Measurements from ENCODE around the gene AGPAT3.

The AGPAT3 gene

DNA sequence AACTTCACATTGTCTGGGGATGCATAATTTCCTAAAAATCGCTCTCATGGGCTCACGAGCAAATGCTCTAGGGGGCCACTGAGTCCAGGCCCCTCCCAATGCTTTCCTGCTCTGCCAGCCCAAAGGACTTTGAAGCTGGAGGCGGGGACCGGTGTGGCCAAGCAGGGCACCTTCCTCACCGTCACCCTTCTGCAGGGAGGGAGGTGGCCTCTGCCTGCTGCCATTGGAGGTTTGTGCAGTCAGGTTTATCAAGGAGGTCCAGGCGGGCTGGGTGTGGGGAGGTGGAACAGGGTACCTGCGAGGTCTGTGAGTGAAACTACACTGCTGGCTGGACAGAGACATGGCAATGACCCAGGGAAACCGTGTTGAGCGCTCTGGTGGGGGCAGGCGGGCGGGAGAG, 89.0 kb downstream of the AGPAT3 start:
- no peak for DNase-seq (ENCODE audit: low read depth in 3 of 3)

- no peak for DNase-seq (ENCODE audit: low read depth in 3 of 3)
Observed at GRCh38 chr21:43954896-43955295, 89.9 kb downstream of the AGPAT3 start.

DNA sequence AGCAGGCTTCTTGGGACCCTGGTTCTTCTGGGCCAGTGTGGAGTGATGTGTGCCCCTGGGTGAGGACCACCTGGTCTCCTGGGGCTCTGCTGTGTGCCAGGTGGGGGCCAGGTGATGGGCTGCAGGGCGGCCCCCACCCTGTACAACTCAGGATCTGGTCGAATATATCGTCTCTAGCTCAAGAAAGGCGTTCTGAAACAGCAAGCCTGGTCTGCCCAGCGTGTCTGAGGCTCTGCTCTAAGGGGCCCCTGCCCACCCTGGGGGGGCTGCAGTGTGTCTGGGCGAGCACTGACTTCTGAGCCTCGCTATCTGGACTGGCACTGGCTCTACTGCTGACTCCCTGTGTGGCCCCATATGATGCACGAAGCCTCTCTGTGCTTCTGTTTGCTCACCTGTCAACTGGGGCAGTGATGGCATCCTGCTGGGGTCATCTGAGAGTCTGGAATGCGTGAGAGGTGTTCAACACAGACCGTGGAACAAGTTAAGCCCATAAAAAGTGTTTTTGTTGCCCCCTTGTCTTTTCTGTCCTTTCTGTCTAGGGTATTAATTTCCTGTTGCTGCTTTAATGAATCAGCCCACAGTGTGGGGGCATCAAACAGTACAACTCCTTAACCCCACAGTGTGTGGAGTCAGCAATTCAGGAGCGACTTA, 91.1 kb downstream of the AGPAT3 start:
- DNase-seq (ENCODE audit: low read depth in 3 of 3) = no peak

GRCh38 chr21:43956670-43957035, 91.6 kb downstream of the AGPAT3 start:
- no peak for DNase-seq (ENCODE audit: low read depth in 3 of 3)

DNA sequence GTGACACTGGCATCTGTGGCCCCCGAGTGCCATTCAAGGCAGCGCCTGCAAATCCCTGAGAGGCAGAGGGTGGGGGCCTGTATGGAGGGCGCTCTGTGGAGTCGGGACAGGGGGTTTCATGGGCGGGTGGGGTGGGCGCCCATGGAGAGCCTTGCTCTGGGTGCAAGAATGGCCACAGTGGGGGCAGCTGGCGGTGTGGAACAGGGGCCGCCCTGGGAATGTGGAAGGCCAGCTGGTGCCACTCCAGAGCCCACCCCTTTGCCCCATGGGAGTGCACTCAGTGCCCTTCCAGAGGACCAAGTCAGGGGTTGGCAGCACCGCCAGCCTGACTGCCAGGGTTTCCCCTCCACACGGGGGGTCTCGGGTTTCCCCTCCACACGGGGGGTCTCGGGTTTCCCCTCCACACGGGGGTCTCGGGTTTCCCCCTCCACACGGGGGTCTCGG, 92.1 kb downstream of the AGPAT3 start:
- no peak for DNase-seq (ENCODE audit: low read depth in 3 of 3)

DNA sequence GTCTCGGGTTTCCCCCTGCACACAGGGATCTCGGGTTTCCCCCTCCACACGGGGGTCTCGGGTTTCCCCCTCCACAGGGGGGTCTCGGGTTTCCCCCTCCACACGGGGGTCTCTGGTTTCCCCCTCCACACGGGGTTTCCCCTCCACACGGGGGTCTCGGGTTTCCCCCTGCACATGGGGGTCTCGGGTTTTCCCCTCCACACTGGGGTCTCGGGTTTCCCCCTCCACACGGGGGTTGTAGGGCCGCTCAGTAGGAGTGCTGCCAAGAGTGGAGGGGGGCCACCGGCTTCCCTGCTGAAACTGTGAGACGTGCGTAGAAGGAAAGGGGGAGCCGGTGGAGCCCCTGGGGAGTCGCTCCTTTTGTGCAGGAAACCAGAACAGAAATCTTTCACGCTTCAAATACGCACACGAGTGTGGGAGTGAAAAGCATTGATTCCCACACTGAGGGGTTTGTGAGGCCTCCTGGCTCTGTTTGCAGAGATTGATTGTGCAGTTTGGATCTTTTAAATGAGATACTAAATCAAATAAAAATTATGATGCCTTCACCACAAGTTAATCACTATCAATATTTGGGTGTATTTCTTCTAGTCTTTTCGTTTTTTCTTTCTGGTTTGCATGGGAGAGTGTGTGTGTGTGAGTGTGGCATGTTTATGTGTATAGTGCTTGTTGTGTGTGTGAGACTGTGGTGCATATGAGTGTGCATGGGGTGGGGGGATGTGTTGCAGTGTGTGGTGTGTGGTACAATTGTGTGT, 92.8 kb downstream of the AGPAT3 start:
- DNase-seq (ENCODE audit: low read depth in 3 of 3) = no peak

- DNase-seq (ENCODE audit: low read depth in 3 of 3) = no peak
Observed at GRCh38 chr21:43958364-43959158, 93.5 kb downstream of the AGPAT3 start.

DNA sequence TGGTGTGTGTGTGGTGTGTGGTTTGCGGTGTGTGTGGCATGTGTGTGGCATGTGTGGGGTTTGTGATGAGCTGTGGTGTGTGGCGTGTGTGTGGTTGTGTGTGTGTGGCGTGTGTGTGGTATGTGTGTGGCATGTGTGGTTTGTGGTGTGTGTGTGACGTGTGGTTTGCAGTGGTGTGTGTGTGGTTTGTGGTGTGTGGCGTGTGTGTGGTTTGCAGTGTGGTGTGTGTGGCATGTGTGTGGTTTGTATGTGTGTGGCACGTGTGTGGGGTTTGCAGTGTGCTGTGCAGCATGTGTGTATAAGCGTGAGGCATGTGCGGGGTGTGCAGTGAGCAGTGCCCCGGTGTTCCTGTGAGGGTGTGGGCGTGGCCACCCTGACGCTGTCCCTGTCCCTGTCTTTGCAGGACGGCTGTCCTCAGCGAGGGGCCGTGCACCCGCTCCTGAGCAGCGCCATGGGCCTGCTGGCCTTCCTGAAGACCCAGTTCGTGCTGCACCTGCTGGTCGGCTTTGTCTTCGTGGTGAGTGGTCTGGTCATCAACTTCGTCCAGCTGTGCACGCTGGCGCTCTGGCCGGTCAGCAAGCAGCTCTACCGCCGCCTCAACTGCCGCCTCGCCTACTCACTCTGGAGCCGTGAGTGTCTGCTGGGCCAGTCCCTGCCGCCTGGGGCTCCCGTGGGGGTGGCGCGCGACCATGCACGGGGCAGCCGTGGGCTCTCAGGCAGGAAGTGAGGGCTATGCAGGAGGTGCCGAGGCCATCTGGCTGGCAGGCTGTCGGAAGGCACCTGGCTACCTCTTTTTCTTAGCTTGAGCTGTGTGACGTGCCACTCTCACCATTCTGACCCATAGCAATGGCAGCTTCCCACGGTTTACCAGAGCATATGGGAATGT, 94.5 kb downstream of the AGPAT3 start:
- DNase-seq (ENCODE audit: low read depth in 3 of 3) = no peak

DNA sequence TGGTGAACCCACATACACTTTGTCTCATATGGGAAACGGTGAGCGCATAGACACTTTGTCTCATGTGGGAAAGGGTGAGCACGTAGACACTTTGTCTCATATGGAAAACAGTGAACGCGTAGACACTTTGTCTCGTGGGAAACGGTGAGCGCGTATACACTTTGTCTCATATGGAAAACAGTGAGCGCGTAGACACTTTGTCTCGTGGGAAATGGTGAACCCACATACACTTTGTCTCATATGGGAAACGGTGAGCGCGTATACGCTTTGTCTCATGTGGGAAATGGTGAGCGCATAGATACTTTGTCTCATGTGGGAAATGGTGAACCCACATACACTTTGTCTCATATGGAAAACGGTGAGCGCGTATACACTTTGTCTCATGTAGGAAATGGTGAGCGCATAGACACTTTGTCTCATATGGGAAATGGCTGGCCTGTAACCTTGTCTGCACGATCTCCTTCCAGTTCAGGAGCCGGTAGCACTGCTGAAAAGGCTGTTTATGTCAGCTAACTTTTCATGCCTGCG, 96.4 kb downstream of the AGPAT3 start:
- DNase-seq (ENCODE audit: low read depth in 3 of 3) = no peak

- no peak for DNase-seq (ENCODE audit: low read depth in 3 of 3)
Observed at GRCh38 chr21:43965911-43966585, 101.0 kb downstream of the AGPAT3 start.

DNA sequence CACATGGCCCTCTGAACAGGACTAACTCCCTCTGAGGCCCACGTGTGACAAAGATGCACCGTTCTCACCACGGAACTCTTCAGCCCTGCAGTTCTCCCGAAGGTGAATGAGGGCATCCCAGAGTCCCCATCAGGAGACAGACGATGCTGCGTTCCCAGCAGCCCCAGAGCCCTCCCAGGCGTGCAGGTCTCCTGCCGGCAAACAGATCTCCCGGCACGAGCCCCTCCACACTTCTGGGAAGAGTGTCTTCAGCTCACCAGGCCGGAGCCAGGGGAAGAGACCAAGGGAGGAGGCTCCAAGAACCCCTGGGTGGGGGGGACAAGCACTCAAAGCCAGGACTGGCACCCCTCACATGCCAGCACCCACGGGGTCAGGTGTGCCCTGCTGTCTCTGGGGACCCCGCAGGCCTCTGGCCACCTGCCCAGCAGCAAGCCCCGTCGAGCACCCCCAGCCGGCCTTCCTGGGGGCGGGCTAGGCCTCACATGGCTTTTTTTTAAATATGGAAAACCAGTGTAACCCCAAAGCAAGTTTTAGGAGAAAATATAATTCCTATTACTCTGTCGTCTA, 102.0 kb downstream of the AGPAT3 start:
- DNase-seq (ENCODE audit: low read depth in 3 of 3) = no peak

DNA sequence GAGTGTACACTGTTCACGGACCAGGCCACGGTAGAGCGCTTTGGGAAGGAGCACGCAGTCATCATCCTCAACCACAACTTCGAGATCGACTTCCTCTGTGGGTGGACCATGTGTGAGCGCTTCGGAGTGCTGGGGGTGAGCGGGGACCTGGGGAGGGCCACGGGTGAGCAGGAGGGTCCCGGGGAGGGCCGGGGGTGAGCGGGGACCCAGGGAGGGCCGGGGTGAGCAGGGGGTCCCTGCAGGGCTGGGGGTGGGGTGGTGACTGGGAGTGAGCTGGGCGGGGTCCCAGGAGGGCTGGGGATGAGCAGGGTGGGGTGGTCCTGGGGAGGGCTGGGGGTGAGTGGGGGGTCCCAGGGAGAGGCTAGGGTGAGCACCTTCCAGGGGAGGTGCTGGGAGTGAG, 103.0 kb downstream of the AGPAT3 start:
- no peak for DNase-seq (ENCODE audit: low read depth in 3 of 3)

- no peak for DNase-seq (ENCODE audit: low read depth in 3 of 3)
Observed at GRCh38 chr21:43968410-43969114, 103.5 kb downstream of the AGPAT3 start.

- no peak for DNase-seq (ENCODE audit: low read depth in 3 of 3)
Observed at GRCh38 chr21:43969115-43969444, 104.1 kb downstream of the AGPAT3 start.

DNA sequence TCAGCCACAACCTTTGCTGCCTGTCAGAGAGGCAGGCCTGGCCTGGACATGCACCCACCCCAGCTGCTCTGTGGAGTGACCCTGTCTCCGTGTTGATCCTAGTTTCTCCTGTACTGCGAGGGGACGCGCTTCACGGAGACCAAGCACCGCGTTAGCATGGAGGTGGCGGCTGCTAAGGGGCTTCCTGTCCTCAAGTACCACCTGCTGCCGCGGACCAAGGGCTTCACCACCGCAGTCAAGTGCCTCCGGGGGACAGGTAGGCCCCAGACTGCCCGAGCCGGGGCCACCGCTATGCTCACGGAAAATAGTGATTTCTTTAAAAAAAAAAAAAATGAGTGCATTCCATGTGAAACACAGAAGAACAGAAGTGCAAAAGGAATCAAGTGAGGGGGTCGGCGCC, 105.5 kb downstream of the AGPAT3 start:
- DNase-seq (ENCODE audit: low read depth in 3 of 3) = no peak

- DNase-seq (ENCODE audit: low read depth in 3 of 3) = no peak
Observed at GRCh38 chr21:43971201-43971991, 106.4 kb downstream of the AGPAT3 start.

DNA sequence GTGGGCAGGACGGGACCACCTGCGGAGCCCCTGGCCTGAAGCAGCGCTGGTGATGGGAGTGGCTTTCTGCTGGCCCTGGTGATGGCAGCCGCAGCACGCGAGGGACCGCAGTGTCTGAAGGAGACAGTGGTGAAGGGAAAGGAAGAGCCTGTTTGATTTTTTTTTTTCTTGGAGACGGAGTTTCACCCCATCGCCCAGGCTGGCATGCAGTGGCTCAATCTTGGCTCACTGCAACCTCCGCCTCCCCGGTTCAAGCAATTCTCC, 106.9 kb downstream of the AGPAT3 start:
- DNase-seq (ENCODE audit: low read depth in 3 of 3) = no peak

DNA sequence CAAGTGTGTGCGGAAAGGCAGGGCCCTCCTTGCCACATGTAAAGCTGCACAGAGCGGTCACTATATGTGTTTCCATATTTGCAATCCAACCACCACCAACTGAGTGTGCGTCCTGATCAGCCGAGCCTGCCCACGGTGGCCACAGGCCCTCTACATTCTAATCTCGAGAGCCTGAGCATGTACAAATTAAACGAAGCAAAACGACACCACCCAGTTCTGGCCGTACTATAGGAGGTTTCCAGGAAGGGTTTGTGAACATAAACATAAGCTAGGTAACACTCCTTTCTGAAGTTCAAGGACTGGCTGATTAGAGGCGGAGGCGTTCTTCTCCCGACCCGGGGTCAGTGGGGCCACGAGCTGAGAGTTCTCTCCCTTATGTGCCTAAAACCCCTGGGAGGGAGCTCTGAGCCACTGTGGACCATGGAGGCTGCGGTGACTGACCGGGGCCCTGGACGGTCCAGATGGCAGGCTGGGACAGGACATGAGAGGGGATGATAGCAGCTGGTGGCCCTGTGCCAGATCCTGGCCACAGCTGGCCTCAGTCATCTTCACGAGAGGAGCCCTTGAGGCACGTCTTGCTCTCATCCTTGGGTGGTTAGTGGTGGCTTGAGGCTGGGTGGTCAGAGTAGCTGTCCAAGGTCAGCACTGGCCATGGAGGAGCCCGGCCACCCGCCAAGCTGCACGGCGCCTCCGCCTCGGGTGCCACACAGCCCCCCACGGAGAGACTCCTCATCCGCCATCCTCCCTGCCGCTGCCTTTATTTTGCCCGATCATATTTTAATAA, 108.0 kb downstream of the AGPAT3 start:
- DNase-seq (ENCODE audit: low read depth in 3 of 3) = no peak

DNA sequence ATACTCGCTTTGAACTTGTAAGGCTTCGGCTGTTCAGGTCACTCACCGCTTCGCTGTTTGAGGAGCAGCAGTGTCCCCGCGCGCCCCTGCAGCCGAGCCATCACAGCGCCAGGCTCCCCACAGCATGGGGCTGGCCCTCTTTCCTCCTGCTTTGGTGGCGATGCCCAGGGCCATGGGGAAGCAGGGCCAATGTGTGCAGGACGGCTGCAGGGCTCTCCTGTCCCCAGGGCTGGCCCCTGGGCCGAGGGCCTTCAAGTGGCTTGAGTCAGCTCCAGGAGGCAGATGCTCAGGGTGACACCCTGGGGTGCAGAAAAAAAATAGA, 108.6 kb downstream of the AGPAT3 start:
- DNase-seq (ENCODE audit: low read depth in 3 of 3) = no peak
